GM19023 (cell line): ENCODE measurements around the gene TP53TG5.

Experiments
- ATAC-seq: cut with Tn5 transposase; IDR thresholded peaks from one replicate; pipeline ENCODE4 v1.9.1; 2021; ENCODE audit warnings: mild to moderate bottlenecking, moderate library complexity; ENCODE audit not compliant: unreplicated experiment

TP53TG5 gene

DNA sequence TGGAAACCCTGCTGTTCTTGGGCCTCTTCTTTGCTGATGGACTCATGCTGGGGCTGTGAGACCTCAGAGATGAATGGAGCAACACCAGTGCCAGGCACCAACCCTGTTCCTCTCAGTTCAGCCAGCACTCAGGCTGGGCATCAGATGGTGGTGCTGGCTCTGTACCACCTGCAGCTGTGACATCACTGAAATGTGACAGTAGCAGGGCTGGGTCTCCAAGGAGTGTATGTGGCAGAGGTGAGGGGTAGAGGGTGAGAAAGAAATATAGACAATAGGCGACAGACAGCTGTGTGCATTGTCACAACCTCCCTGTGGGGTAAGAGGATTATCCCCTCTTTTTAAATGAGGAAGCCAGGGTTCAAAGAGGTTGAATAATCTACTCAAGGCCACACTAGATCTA is at the start of gene TP53TG5:
Gene TP53TG5, minus strand, starts transcription at position 135 of the 400 bp plus-strand sequence. Its CDS starts 89 bp downstream, at position 46.
- ATAC-seq, result no peak

DNA sequence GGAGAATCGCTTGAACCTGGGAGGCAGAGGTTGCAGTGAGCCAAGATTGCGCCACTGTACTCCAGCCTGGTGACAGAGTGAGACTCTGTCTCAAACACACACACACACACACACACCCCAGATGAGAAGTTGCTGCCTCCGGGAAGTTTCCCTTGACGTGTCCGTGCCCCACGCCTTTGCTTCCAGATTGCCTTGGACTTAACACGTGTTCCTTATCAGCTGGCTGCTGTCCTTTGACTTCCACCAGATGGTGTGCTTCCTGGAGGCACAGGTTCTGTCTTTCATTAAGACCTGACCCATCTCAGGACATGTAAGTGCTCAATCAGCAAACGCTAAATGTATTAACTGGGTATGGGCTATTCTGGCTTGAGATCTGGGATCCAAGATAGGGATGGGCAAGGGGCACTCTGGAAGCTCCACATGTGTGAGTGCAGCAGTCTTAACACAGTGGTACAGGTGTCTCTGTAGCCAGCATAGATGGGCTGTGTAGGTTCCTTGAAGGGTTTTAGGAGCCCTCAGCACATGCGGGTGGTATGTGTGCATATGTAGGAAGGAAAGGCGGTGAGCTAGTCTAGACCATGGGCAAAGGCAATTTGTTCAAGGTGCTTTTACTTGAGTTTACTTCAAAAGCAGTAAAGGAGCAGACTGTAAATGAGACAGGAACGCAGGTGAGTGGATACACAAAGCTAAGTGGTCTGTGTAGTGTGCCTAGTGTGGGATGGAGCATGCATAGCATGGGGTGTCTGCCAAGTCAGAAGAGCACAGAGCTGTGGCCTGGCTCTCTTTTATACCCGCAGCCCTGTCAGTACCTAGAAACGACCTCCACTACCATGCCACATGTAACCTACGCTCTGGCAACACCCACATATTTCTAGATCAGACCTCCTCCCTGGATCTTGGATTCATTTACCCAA is 49.4 kb upstream of the TP53TG5 start:
- ATAC-seq, result no peak

DNA sequence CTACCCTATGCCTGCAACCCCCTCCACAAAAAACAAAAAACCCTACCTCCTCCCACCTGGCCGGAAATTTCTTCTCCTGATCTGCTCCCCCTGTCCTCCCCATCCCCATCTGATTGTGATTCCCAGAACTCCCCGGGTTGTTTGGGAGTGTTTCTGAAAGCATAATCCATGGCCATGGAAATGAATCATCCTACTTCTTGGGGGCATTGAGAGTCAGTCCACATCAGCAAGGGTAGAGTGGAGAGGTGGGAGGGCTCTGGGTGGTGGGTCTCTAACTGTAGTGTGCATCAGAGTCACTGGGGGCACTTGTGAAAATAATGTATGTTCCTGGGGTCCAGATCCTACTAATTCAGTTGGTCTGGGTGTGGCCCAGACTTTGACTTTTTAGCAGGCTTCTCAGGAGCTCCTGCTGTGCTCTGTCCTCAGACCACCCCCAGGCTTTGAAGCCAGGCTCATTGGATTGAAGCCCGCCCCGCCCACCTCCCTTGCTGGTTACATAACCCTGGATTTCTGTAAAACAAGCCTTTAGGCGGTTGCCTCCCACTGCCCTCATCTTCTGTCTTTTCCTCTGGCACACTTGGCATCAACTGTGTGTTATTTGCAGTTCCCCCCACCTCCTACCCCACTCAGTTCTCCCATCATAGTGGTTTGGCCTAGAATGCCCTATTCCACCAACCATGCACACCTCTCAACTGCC is 48.3 kb upstream of the TP53TG5 start:
- ATAC-seq, result no peak

DNA sequence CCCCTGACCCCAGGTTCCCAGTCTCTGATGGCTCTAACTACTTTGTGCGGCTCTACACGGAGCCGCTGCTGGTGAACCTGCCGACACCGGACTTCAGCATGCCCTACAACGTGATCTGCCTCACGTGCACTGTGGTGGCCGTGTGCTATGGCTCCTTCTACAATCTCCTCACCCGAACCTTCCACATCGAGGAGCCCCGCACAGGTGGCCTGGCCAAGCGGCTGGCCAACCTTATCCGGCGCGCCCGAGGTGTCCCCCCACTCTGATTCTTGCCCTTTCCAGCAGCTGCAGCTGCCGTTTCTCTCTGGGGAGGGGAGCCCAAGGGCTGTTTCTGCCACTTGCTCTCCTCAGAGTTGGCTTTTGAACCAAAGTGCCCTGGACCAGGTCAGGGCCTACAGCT is 47.4 kb upstream of the TP53TG5 start:
- no peak for ATAC-seq

DNA sequence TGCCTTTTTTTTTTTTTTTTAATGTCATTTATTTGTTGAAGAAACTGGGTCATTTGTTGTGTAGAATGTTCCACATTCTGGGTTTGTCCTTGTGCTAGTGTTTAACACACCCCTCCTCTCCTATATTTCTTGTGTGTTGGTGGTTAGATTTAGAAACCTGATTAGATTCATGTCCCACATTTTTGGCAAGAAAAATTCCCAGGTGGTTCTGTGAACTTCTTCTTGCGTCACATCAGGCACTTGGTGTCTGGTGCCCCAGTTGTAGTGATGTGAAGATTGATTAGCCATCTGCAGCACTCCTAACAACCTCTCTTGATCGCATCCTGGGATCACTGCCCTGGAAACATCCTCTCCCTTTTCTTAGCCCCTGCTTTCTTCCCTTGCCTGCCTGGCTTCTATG is 45.6 kb upstream of the TP53TG5 start:
- no peak for ATAC-seq

DNA sequence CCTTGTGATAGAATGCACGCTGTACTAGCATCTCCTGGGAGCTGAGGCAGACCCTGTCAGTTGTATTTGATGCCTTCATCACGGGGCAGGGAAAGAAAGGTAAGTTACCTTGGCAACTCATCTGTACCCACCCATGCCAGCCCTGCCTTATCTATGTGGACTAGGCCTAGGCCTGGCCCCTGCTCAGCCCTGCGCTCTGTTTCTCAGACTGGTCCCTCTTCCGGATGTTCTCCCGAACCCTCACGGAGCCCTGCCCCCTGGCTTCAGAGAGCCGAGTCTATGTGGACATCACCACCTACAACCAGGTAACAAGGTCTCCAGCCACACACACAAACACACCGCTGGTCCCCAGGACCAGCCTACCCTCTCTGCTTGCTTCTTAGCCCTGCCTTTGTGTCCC is 42.0 kb upstream of the TP53TG5 start:
- no peak for ATAC-seq

DNA sequence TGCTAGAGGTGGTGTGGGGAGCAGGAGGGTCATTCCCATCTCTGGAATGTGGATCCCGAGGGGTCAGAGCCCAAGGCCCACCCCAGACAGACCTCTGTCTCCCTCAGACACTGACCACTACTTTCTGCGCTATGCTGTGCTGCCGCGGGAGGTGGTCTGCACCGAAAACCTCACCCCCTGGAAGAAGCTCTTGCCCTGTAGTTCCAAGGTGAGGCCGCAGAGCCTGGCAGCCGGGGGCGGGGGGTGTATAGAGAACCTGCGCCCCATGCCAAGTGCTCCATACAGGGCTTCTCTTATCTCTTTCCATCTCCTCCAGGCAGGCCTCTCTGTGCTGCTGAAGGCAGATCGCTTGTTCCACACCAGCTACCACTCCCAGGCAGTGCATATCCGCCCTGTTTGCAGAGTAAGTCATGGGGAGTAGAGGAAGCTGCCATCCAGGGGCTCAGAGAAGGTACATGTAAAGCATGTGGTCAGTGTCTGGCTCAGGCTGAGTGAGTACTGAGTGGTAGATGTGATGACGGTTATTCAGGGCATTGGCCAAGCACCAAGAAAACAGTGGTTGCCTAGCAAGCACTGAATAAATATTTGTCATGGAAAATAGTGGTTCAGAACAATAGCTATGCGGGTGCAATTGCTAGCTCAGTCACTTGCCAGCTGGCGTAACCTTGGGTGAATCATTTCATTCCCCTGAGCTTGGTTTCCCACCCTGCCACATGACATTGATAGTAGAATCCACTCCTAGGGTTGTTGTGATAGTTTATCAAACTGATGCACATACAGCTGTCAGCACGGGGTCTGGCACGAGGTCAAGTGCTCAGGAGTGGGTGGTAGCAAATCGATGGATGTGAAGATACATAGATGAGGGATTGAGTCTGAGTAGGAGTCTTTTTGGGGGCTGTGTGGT is 41.3 kb upstream of the TP53TG5 start:
- peak; percentile 76 for ATAC-seq

DNA sequence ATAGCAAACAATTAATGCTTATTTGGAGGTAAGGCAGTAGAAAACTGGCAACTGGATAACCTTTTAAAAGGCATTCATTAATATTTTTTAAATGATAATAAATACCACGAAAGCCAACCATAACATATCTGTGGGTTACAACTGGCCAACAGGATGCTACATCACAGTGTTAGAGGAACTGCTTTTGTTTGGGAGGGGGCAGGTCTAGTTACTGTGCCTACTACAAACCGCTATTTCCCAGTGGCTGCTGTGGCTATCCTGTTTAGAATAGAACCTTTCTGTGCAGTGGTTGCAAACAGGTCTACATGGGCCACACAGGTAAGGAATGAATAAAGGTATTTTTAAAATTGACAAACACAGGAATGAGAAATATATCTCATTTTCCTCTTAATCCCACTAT is 38.8 kb upstream of the TP53TG5 start:
- ATAC-seq, result no peak

DNA sequence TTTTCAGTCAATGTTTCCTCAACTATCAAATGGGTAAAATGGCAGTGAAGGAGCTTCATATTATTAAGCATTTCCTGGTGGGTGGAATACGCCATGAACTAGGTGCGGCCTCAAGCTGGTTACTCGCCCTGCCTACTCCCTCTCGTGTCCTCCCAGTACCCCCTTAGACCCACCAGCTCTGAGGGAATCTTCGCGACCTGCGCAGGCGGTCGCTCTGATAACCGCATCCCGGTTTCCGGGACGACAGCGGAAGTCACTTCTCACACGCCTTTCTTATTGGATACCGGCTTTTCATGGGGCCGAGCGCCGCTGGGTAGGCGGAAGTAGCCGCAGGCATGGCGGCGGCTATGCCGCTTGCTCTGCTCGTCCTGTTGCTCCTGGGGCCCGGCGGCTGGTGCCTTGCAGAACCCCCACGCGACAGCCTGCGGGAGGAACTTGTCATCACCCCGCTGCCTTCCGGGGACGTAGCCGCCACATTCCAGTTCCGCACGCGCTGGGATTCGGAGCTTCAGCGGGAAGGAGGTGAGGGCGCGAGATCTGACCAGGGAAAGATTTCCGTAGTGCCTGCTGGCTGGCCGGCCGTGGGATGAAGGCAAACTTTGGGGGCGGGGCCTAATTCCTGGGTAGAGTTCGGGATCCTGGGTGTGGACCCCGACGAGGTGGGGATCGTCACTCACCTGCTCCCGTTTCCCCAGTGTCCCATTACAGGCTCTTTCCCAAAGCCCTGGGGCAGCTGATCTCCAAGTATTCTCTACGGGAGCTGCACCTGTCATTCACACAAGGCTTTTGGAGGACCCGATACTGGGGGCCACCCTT is 37.9 kb upstream of the TP53TG5 start, which contains the start of gene PIGT:
Gene PIGT, plus strand, starts transcription at position 320 of the 816 bp plus-strand sequence. Its CDS starts 16 bp downstream, at position 336.
- peak; percentile 73 for ATAC-seq

DNA sequence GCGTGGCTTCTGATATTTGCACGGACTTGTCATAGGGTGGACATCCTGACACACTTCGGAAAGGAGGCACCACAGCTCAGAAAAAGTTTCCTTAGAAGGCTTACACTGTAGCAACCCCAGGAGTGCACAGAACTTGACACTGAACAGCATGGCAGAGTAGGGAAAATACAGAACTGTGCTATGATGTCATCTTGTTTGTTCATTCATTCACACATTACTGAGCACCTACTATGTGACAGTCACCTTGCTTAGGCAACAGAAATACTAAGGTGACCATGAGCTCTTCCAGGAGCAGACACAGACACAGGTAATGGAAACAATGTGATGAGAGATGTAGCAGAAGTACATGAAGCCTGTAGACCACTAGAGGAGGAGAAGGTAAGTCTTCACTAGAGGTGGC is 35.4 kb upstream of the TP53TG5 start:
- no peak for ATAC-seq

DNA sequence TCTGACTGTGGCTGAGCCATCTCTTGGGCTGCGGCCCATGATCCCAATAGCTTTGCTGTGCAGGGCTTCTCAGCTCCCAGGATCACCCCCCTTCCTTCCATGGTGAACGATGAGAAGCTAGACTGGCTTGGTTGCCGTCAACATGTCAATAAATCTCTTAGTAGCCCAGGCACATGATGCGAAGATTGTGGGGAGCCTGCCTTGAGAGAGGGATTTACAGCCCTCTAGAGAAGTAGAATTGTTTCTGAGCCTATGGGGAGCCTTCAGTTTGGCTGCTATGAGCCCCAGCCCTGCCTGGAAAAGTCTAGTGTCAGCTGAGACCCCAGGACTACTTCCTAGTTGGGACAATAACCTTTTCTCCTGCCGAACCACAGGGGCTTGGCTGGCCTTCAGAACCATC is 34.5 kb upstream of the TP53TG5 start:
- no peak for ATAC-seq

DNA sequence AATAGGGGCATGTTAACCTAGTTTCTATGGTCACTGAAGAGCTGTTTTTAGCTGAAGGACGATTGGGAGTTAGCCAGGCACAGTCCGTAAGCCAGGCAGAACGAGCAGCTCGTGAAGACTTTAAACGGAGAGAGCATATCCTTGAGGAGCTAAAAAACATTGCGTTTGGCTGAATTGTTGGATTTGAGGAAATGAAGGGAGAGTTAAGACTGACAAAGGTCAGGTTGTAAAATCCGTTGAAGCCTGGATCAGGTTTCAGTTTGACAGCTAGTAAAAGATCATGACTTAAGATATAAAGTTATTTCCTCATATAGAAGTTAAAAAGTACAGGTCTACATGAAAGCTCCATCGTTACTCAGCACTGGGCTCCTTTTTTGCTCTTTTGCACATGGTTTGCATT is 32.8 kb upstream of the TP53TG5 start:
- ATAC-seq, result no peak

DNA sequence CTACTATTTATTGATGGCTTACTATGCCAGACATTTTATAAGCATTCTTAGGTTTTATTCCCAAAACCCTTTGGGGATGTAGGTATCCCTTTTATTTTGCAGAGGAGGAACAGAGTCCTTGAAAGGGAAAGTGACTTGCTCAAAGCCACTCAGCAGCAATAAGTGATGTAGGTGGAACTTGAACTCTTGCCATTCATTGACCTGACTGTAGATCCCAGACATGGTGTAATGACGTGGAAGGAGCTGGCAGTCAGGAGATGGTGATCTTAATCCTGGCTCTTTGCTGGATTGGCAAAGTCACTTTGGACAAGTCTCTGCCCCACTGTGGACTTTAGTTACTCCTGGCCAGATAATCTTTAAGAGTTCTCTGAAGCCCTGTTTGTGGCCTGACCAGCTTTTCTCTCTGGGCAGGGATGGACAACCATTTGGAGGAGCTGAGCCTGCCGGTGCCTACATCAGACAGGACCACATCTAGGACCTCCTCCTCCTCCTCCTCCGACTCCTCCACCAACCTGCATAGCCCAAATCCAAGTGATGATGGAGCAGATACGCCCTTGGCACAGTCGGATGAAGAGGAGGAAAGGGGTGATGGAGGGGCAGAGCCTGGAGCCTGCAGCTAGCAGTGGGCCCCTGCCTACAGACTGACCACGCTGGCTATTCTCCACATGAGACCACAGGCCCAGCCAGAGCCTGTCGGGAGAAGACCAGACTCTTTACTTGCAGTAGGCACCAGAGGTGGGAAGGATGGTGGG is 31.6 kb upstream of the TP53TG5 start:
- ATAC-seq, result no peak

DNA sequence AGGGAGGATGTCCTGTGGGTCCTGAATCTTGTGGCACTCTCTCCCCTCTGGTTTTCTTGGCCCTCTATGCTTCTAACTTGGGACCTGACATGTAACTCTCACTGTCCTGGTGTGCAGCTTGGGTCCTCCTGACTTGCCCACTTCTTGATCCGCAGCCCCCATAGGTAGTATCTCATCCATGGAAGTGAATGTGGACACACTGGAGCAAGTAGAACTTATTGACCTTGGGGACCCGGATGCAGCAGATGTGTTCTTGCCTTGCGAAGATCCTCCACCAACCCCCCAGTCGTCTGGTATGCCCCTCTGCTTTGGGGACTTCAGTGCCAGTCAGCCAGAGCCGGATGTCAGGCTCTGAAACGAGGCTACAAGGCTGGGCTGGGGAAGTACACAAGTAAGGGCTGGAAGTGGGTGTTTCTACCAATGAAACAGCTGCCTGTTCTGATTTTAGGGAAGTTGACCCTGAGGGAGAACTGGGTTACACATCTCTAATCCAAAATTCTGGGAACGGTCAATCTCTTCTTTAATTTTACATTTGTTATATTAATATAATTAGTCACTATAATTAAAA is 30.6 kb upstream of the TP53TG5 start:
- ATAC-seq, result no peak

DNA sequence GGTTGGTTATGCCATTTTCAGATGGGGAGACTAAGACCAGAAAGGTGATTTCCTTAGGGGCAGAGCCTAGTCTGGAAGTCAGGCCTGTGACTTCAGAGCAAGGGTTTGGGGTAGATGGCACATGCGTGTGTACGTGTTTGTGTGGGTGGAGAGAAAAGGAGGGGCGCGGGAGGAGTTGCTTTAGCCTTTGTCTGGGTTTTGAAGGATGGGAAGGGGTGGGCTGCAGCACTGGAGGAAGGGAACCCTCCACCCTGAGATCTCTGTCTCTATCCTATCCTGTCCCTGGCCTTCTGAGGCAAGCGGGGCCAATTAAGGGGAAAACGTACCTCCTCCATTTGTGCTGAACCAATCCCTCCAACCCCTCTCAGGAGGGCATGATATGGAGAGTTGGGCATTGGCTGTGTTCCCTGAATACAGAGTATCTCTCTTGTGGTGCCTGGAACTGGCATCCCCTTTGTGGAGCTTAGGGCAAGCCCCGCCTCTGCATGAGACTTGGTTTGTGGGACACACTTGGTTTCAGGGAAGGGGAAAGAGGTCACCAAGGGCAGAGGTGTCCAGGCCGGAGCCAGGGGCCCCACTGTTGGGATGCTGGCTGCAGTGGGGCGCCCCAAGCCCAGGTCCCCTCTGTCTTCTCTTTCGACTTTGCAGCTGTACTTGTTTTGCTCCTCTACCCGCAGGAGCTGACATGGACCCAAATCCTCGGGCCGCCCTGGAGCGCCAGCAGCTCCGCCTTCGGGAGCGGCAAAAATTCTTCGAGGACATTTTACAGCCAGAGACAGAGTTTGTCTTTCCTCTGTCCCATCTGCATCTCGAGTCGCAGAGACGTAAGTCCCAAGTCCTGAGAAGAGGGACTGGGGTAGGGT is 29.9 kb upstream of the TP53TG5 start, which contains the start of gene DBNDD2:
Gene DBNDD2, plus strand, starts transcription at position 507 of the 863 bp plus-strand sequence. Its CDS starts 179 bp downstream, at position 686.
- ATAC-seq, result no peak

DNA sequence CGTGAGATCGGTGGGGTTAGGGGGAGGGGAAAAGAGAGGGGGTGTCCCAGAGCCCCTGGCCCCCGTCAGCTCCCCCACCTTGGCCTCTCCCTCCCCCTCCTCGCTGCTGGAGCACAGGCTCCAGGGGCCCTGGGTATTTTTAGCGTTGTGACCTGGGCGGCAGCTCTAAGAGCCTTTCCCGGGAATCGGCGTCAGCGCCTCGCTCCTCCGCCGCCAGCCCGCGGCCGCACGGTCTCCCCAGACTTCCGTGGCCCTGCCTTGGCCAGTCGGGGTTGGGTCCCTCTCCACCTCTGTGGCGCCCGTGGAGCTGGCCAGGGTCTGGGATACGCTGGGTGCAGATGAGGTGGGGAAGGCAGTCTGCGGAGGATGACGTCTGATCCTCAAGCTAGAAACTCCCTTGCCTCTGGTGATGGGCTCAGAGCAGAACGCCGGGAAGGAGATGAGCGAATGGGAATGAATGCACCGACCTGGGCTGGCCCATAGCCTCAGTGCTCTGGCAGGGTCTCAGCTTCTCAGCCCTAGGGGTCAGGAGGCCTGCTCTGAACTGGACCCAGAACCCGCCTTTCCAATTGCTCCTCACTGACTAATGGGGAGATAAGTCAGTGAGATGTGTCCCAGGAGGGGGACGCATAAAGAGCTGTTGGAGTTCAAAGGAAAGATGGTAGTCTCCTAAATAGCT is 29.1 kb upstream of the TP53TG5 start:
- ATAC-seq, result no peak

DNA sequence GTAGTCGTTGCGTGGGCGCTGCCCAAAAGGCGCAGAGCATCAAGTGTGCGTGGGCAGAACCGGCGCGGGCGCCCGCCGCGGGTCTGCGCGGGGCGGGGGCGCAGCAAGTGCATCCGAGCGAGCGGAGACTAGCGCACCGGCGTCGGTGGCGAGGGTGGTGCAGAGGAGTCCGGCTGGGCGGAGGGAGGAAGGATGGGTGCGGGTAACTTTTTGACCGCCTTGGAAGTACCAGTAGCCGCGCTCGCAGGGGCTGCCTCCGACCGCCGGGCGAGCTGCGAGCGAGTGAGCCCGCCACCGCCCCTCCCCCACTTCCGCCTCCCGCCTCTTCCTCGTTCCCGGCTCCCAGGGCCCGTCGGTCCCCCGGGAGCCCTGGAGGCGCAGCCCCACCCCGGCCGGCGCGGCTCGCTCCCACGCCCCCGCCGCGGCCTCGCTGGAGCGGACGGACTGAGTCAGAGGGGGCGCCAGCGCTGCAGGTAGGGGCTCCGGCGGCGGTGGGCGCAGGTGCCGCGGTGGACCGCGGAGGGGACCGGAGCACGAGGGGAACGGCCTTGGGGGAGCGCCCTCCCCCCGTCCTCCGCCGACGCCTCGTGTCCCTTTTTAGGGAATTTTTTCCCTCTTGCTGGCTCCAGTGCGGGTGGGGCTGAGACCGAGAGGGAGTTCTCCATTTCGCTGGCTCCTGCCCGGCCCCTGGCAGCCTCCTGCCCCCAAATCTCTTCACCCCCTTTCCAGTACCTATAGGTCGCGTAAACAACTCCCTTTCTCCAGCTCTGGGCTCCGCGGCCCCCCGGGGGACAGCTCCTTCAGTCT is 28.3 kb upstream of the TP53TG5 start:
- ATAC-seq, result no peak
